Activated CD8-positive, alpha-beta memory T cell treated with anti-CD3 and anti-CD28 coated beads, Interleukin-2, amount 50 U/mL, for 1 hour (primary cell): ENCODE measurements around the gene ARHGEF25.
"Not testable (repeated sequence)": the region's sequence is repeated elsewhere in the genome, so short reads cannot be mapped to it uniquely, and the experiment has no call there.

Source experiments
- DNase-seq: peaks from one replicate; pipeline ENCODE4 v3.0.0-alpha.2; 2020; ENCODE audit errors: extremely low read depth

ARHGEF25 gene

DNA sequence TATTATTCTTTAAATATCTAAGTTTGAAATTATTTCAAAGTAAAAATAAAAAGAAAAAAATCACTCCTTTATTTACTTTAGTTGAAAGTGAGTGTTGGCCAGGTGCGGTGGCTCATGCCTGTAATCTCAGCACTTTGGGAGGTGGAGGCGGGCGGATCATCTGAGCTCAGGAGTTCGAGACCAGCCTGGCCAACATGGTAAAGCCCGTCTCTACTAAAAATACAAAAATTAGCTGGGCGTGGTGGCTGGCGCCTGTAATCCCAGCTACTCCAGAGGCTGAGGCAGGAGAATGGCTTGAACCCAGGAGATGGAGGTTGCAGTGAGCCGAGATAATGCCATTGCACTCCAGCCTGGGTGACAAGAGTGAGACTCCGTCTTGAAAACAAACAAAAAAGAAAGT lies 25.5 kb downstream of the ARHGEF25 start:
- not testable (repeated sequence) for DNase-seq

DNA sequence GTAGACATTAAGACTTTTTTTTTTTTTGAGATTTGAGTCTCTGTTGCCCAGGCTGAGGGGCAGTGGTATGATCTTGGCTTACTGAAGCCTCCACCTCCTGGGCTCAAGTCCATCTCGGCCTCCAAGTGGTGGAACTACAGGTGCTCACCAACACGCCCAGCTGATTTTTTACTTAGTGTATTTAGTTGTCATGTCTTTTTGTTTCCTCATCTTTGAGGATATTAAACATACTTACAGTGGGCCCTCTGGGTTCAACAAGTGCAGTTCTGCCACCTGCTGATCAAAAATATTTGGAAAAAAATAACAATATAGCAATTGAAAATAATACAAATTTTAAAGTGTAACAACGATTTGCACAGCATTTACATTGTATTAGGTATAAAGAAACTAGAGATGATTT lies 26.1 kb downstream of the ARHGEF25 start:
- DNase-seq = no peak

DNA sequence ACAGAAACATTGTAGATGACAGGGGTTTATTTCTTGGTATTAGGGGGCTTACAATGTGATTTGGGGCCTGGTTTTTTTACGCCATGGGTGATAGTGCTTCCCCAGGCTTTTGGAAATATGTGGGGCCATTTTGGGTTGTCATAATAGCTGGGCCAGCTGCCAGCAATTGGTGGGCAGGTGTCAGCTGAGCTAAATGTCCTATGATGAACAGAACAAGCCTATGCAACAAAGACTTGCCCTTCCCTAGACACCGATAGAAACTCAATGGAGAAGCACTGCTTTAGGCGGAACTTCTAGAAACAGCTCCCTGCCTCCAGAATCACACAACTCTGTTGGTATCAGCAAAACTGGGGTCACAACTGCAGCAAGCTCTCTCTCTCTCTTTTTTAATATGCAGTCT lies 26.9 kb downstream of the ARHGEF25 start:
- no peak for DNase-seq

DNA sequence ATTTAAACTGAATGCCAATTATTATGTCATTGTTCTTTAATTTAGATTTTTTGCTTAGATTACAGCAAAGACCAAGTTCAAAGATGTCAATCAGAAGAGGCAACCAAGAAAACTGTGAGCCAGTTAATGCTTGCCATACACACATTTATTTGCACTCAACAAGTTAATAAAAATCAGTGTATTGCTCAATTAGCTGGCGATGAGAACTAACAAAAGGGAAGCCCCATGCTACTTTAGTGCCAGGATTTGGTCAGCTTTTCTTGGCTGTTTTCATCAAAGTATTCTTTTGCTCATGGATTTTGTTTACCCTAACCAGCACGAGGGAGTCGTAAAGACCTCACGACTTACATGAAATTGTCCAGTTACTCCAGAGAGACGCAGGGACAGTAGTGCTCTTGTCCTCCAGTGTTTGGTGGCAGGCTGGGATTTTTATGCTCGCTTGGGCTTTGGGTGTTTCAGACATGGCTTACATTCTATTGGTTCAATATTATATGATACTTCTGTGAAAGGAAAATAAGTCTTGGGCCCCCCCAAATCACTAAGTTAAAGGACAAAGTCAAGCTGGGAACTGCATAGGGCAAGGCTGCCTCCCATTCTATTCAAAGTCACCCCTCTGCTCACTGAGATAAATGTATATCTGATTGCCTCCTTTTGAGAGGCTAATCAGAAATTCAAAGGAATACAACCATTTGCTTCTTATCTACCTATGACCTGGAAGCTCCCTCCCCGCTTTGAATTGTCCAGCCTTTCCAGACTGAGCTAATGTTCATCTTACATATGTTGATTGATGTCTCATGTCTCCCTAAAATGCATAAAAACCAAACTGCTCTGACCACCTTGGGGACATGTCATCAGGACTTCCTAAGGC lies 29.2 kb downstream of the ARHGEF25 start:
- no peak for DNase-seq

DNA sequence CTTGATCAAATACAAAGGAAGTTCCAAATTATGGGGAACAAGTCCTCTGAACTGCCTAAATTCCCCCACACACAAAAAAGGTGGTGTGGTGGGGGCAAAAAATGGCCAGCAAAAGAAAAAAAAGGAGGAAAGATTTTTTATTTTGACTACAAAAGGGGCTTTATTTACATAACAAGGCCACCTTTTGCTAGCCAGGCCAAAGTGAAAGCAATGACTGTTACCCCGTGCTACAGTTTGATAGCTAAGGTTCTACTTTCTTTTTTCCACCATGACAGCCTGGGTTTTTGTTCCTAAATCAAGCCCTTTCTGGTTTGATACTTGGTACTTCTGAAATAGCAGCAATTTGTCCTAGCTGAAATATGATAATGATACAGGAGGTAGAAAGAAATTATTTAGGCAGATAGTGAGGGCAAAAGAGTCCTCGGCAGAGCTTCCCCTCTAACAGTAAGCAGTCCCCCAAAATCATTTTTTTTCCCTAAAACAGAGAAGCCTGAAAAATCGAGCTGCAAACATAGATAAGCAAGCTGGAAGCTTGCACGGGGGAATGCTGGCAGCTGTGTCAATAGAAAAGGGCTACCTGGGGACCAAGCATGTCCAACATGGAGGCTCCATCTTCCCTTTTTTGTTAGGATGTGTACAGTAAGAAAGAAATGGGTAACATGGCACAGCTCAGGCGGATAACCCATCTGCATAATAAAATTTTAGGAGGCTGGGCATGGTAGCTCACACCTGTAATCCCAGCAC lies 30.6 kb downstream of the ARHGEF25 start:
- DNase-seq = no peak

DNA sequence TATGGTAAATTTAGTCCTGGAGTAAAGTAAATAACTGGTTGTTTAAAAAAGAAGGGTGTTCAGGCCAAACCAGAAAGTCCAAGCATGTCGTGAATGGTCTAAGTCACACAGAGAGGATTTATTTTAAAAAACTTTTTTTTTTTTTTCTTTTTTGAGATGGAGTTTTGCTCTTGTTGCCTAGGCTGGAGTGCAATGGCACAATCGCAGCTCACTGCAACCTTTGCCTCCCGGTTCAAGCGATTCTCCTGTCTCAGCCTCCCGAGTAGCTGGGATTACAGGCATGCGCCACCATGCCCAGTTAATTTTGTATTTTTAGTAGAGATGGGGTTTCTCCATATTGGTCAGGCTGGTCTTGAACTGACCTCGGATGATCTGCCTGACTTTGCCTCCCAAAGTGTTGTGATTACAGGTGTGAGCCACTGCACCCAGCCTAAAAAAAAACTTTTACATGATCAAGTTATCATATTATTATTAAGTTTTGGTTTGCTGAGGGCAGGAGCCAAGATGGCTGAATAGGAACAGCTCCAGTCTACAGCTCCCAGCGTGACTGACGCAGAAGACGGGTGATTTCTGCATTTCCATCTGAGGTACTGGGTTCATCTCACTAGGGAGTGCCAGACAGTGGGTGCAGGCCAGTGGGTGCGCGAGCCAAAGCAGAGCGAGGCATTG lies 34.9 kb downstream of the ARHGEF25 start:
- DNase-seq = not testable (repeated sequence)

DNA sequence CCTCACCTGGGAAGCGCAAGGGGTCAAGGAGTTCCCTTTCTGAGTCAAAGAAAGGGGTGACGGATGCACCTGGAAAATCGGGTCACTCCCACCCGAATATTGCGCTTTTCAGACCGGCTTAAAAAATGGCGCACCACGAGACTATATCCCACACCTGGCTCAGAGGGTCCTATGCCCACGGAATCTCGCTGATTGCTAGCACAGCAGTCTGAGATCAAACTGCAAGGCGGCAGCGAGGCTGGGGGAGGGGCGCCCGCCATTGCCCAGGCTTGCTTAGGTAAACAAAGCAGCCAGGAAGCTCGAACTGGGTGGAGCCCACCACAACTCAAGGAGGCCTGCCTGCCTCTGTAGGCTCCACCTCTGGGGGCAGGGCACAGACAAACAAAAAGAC lies 35.4 kb downstream of the ARHGEF25 start:
- not testable (repeated sequence) for DNase-seq

DNA sequence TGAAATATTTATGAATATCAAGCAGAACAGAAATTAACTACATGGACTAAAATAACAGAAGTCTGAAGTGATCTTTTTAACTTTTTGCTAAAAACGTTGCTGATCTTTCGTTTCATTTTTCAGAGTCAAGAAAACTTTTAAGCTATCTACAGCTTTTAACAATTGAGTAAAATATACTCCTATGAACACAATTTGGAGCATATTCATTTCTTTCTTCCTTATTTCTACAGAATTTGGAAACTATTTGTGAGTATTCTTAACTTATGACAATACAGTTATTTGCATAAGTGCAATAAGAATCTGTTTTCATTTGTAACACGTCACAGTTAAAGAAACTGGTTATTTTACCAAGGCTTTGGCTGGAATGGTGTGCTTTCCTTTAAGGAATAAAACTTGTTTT lies 42.8 kb downstream of the ARHGEF25 start:
- DNase-seq = no peak

DNA sequence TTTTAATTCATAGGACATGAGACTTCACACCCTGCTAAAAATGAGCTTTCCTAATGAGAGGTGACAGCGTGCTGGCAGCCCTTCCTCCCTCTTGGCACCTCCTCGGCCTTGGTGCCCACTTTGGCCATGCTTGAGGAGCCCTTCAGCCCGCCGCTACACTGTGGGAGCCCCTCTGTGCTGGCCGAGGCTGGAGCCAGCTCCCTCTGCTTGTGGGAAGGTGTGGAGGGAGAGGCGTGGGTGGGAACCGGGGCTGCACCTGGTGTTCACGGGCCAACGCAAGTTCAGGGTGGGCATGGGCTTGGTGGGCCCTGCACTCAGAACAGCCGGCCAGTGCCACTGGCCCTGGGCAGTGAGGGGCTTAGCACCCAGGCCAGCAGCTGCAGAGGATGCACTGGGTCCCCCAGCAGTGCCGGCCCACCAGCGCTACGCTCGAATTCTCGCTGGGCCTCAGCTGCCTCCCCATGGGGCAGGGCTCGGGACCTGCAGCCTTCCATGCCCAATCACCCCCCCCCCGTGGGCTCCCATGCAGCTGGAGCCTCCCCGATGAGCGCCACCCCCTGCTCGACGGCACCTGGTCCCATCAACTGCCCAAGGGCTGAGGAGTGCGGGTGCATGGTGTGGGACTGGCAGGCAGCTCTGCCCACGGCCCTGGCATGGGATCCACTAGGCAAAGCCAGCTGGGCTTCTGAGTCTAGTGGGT lies 44.5 kb downstream of the ARHGEF25 start:
- no peak for DNase-seq

DNA sequence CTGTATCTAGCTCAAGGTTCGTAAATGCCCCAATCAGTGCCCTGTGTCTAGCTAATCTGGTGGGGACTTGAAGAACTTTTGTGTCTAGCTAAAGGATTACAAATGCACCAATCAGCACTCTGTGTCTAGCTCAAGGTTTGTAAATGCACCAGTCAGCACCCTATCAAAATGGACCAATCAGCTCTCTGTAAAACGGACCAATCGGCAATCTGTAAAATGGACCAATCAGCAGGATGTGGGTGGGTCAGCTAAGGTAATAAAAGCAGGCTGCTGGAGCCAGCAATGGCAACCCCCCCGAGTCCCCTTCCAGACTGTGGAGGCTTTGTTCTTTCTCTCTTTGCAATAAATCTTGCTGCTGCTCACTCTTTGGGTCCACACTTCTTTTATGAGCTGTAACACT lies 45.2 kb downstream of the ARHGEF25 start:
- not testable (repeated sequence) for DNase-seq

DNA sequence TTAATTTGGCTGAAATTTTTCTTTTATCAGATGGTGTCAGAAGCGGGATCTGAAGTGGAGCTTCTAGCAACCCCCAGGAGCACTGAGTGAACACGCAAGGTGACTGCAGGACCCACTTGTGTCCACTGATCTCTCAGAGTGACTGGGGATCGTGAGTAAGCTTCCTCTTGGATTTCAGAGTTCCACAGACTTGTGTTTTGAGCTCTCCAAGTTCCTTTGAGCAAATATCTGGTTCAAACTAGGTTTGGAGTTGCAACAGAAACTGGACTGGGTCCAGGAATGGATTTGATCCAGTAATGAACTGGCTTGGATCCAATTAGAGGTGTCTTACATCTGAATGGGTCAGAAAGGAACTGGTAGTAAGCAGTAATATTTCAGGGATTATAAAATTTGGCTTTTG lies 46.5 kb downstream of the ARHGEF25 start:
- DNase-seq = no peak

DNA sequence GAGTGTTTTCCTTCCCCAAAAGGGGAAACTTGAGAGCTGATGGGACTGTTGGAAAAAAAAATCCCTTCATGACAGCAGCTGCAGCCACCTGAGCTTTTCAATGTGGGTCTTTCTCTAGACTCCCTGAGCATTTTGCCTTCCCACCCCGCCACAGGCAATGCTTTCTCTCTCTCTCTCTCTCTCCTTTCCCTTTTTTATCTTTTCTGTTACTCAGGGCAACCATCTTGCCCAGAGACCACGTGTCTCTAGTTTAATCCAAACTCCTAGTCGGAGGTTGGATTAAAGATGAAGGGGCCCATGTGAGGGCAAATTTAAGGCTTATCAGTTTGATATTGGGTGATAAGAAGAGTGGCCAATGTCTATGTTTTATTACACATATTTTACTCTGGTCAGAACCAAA lies 47.7 kb downstream of the ARHGEF25 start:
- DNase-seq = no peak

DNA sequence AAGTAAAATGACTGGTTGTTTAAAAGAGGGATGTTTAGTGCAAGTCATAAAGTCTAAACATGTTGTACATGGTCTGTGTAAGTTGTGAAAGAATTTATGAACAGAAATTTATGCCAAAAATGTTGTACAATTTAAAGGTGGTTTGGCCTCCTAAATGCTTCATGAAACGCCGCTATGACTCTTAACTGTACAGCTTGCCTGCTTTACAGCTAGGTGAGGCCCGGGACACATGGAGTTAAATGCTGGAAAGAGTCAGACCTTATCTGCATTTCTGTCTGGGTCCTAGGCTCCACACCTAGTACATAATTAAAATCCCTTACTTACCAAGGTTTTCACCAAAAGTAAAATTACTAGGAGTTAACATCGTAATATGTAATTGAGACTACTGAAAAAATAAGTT lies 50.1 kb downstream of the ARHGEF25 start:
- DNase-seq = no peak

DNA sequence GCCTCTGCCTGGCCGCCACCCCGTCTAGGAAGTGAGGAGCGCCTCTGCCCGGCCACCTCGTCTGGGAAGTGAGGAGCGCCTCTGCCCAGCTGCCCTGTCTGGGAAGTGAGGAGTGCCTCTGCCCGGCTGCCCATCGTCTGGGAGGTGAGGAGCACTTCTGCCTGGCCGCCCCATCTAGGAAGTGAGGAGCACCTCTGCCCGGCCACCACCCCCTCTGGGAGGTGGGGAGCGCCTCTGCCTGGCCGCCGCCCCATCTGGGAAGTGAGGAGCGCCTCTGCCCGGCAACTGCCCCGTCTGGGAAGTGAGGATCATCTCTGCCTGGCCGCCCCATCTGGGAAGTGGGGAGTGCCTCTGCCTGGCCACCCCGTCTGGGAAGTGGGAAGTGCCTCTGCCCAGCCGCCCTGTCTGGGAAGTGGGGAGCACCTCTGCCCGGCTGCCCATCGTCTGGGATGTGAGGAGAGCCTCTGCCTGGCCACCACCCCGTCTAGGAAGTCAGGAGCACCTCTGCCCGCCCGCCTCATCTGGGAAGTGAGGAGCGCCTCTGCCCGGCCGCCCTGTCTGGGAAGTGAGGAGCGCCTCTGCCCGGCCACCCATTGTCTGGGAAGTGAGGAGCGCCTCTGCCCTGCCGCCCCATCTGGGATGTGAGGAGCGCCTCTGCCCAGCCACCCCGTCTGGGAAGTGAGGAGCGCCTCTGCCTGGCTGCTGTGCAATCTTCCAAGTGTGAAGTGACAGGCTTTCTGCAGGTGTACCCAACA lies 54.0 kb downstream of the ARHGEF25 start:
- not testable (repeated sequence) for DNase-seq
